Pulmonary artery endothelial cell (primary cell): ENCODE measurements around the gene TIPRL. TPM values are rescaled to one million over a fixed set of nuclear protein-coding genes. Genes with fewer than 3 reads are reported as not detected.
"Not testable (repeated sequence)": the region's sequence is repeated elsewhere in the genome, so short reads cannot be mapped to it uniquely, and the experiment has no call there.

Source experiments
- DNase-seq: peaks from one replicate; pipeline ENCODE4 v3.0.0-alpha.2; 2011; ENCODE audit warnings: low read depth, low spot score
- total RNA-seq: library from RNA; depleted of rRNA; stranded (reverse); fragments of >200 nt; gene quantifications from 2 replicates; pipeline ENCODE4 v1.2.3, GENCODE V29; 2014

The TIPRL gene
- 37.0 and 42.3 TPM in 2 replicates for total RNA-seq

- peak; percentile 93 for DNase-seq
Observed at GRCh38 chr1:168178638-168179437, at the start of gene TIPRL. TIPRL (plus strand) TSS chr1:168178962; CDS start chr1:168179078, 116 bp downstream.

GRCh38 chr1:168129933-168130332 is 48.8 kb upstream of the TIPRL start:
- DNase-seq, result no peak

GRCh38 chr1:168134132-168134531 is 44.6 kb upstream of the TIPRL start:
- no peak for DNase-seq

- DNase-seq, result no peak
Observed at GRCh38 chr1:168134642-168135041, 44.1 kb upstream of the TIPRL start.

GRCh38 chr1:168135116-168135920 is 43.4 kb upstream of the TIPRL start:
- DNase-seq, result no peak

GRCh38 chr1:168135921-168136708 is 42.6 kb upstream of the TIPRL start:
- DNase-seq, result no peak

GRCh38 chr1:168136709-168137514 is 41.9 kb upstream of the TIPRL start, which contains the start of gene GPR161:
GPR161 (minus strand) TSS chr1:168136930; CDS start chr1:168104850, 32,080 bp downstream.
- no peak for DNase-seq

GRCh38 chr1:168137515-168137821 is 41.3 kb upstream of the TIPRL start:
- no peak for DNase-seq

- DNase-seq, result no peak
Observed at GRCh38 chr1:168138134-168138533, 40.6 kb upstream of the TIPRL start.

GRCh38 chr1:168139070-168139469 is 39.7 kb upstream of the TIPRL start:
- DNase-seq, result no peak

GRCh38 chr1:168141871-168142385 is 36.8 kb upstream of the TIPRL start:
- no peak for DNase-seq

- DNase-seq, result peak; percentile 57
Observed at GRCh38 chr1:168145184-168146159, 33.3 kb upstream of the TIPRL start.

- DNase-seq, result no peak
Observed at GRCh38 chr1:168146160-168146539, 32.6 kb upstream of the TIPRL start.

GRCh38 chr1:168146626-168147025 is 32.1 kb upstream of the TIPRL start:
- DNase-seq, result no peak

GRCh38 chr1:168148916-168149315 is 29.8 kb upstream of the TIPRL start:
- no peak for DNase-seq

GRCh38 chr1:168150283-168150682 is 28.5 kb upstream of the TIPRL start:
- no peak for DNase-seq

GRCh38 chr1:168151935-168152334 is 26.8 kb upstream of the TIPRL start:
- DNase-seq, result no peak

- not testable (repeated sequence) for DNase-seq
Observed at GRCh38 chr1:168154707-168155106, 24.1 kb upstream of the TIPRL start.

GRCh38 chr1:168155910-168156309 is 22.9 kb upstream of the TIPRL start:
- DNase-seq, result no peak

GRCh38 chr1:168157638-168158037 is 21.1 kb upstream of the TIPRL start:
- DNase-seq, result no peak
